ENCODE measurements around the gene STK32C.

- no peak for TF ChIP-seq POLR2A (IDR thresholded peaks at IDR 0.05)
- no peak for TF ChIP-seq CTCF (IDR thresholded peaks at IDR 0.05)
These were observed 15.2 kb downstream of the STK32C start for GRCh38 chr10:132292287-132293200.

Data from prostate gland (tissue), 2 donors.